ENCODE results near the gene COP1. TPM values are rescaled to one million over a fixed set of nuclear protein-coding genes. Genes with fewer than 3 reads are reported as not detected.

Gene COP1
- total and polyA plus RNA-seq, 2 donors (not counting 3 experiments of a cell fraction or from before 2014, with no cell fraction given) = 16.5 to 40.9 TPM

DNA sequence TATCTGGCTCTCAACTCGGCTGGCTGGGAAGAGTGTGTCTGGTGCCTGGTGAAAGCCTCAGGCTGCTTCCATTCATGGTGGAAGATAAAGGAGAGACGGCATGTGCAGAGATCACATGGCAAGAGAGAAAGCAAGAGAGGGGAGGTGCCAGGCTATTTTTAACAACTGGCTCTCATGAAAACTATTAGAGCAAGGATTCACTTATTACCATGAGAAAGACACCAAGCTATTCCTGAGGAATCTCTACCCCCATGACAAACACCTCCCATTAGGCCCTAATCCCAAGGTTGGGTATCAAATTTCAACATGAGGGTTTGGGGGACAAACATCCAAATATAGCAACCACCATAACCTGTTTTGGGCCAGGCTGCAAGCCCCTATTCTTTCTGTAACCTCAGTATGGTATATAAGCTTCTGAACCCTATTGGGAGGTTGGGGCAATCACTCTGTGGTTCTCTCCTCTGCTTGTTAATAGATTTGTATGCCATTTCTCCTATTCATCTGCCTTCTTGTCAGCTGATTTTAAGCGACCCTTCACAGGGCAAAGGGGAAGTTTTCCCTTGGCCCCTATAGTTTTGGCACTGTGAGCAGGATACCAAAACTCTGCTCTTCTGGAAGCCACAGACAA is 284.7 kb downstream of the COP1 start:
- TF ChIP-seq FOS (IDR thresholded peaks at IDR 0.05; ENCODE audit: borderline replicate concordance, insufficient read depth, low read length) (no peak), MYC (IDR thresholded peaks at IDR 0.05; ENCODE audit: low read depth, low read length) (no peak), MAX (IDR thresholded peaks at IDR 0.05; ENCODE audit: insufficient read depth, insufficient read length) (no peak), CTCF (IDR thresholded peaks at IDR 0.05; ENCODE audit: extremely low read depth in 1 of 2, insufficient read depth in 1 of 2, low read depth in 1 of 2, low read length in 2 of 2) (no peak), POLR2AphosphoS5 (IDR thresholded peaks at IDR 0.05; ENCODE audit: insufficient read depth, low read depth, low read length) (no peak), JUN (IDR thresholded peaks at IDR 0.05; ENCODE audit: borderline replicate concordance, insufficient read depth, insufficient read length, low read depth) (no peak), GATA2 (IDR thresholded peaks at IDR 0.05; ENCODE audit: insufficient read depth, insufficient read length, low read depth, low read length) (no peak), EZH2 (IDR thresholded peaks at IDR 0.05; ENCODE audit: borderline replicate concordance, low read depth, low read length, severe bottlenecking) (no peak), POLR2A (IDR thresholded peaks at IDR 0.05; ENCODE audit: low read depth, low read length) (no peak)
- Histone ChIP-seq H3K27ac (ENCODE audit: insufficient read depth, low read depth, low read length) (no peak overlapping the region), H3K36me3 (ENCODE audit: control insufficient read depth in 2 of 2, extremely low read depth in 1 of 2, insufficient read depth in 2 of 2, low read length in 2 of 2) (no peaks in the 10 kb centered on the region), H3K9ac (replicated peaks; ENCODE audit: extremely low read depth, insufficient read depth, low read length) (no peak overlapping the region), H3K4me3 (replicated peaks in 1 of 3; ENCODE audit: insufficient read depth in 1 of 3, low read depth in 1 of 3, low read length in 3 of 3) (no peak overlapping the region), H3K9me3 (replicated peaks; ENCODE audit: control insufficient read depth, insufficient read depth, low read length) (no peaks in the 10 kb centered on the region), H3K4me2 (ENCODE audit: insufficient read depth, low read length) (no peak overlapping the region), H3K79me2 (ENCODE audit: control insufficient read depth, insufficient read depth, low read length) (no peaks in the 10 kb centered on the region), H3K9me1 (replicated peaks; ENCODE audit: control insufficient read depth, extremely low read depth, insufficient read depth, low read length) (no peaks in the 10 kb centered on the region), H3K4me1 (ENCODE audit: control insufficient read depth, extremely low read depth, insufficient read depth, low read length) (no peaks in the 10 kb centered on the region), H3K27me3 (ENCODE audit: control insufficient read depth in 2 of 2, insufficient read depth in 2 of 2, low read length in 2 of 2) (no peaks in the 10 kb centered on the region), H4K20me1 (replicated peaks; ENCODE audit: control insufficient read depth, extremely low read depth, insufficient read depth, low read length) (no peaks in the 10 kb centered on the region), H2AFZ (ENCODE audit: low read depth, low read length) (no peak overlapping the region)
- DNase-seq (ENCODE audit: low read depth, low spot score) (no peak), FAIRE-seq (no peak)
- ChIA-PET POLR2A (no interaction called here), CTCF (no interaction called here)
- BruUV-seq (replicated peaks) = no TSS peak
- dilution Hi-C loops (cut with MboI; ENCODE audit: extremely low pct_ligation_motif_present, low sequenced_read_pairs) = no loop called here
- intact Hi-C loops (cut with micrococcal nuclease) = no loop called here

All from endothelial cell of umbilical vein (primary cell).